Panc1 (cell line): Measurements from ENCODE around the gene LRRC8E.

Source experiments
- CTCF ChIP-seq: fragments of 450-650 bp; IDR thresholded peaks from 2 replicates; pipeline ENCODE4 v1.5.1; 2017; ENCODE audit warnings: mild to moderate bottlenecking
- POLR2AphosphoS5 ChIP-seq: IDR thresholded peaks from 2 replicates; pipeline ENCODE4 v1.6.1; 2012; ENCODE audit warnings: mild to moderate bottlenecking, low read depth, low read length, moderate library complexity
- REST ChIP-seq, 2 experiments: IDR thresholded peaks; 2 replicates each; pipeline ENCODE4 v1.6.1; 2011 to 2012; ENCODE audit warnings: low read depth in 2 of 2, control low read depth in 1 of 2, low read length in 1 of 2, mild to moderate bottlenecking in 1 of 2, moderate library complexity in 1 of 2; ENCODE audit not compliant: insufficient read depth in 1 of 2
- SIN3A ChIP-seq: IDR thresholded peaks from 2 replicates; pipeline ENCODE4 v1.6.1; 2012; ENCODE audit warnings: low read depth, mild to moderate bottlenecking, low read length, moderate library complexity, borderline replicate concordance; ENCODE audit not compliant: insufficient read depth
- TCF7L2 ChIP-seq: IDR thresholded peaks from 2 replicates; pipeline ENCODE4 v1.6.1; 2011; ENCODE audit warnings: mild to moderate bottlenecking, low read depth, low read length, inconsistent platforms

- TF ChIP-seq CTCF (no peak), TCF7L2 (no peak), SIN3A (no peak), POLR2AphosphoS5 (no peak), REST (IDR thresholded peaks at IDR 0.05; ENCODE audit: insufficient read depth in 1 of 2, low read depth in 2 of 2, low read length in 1 of 2) (no peak)
These were observed 43.1 kb downstream of the LRRC8E start for GRCh38 chr19:7931221-7932061.
